K562 (cell line): ENCODE data around the gene LRRC25. TPM values are rescaled to one million over a fixed set of nuclear protein-coding genes. Genes with fewer than 3 reads are reported as not detected.

Experiments
- ATF2 ChIP-seq: sonication (generic); formaldehyde crosslinking; IDR thresholded peaks from 2 replicates; pipeline ENCODE4 v1.8.1; 2022; ENCODE audit warnings: missing genetic modification reagents
- BACH1 ChIP-seq: fragments of 200-800 bp; sonication (Bioruptor generic); IDR thresholded peaks from 2 replicates; pipeline ENCODE4 v1.6.1; 2016; ENCODE audit warnings: missing genetic modification characterization, missing compliant biosample characterization
- C11orf30 ChIP-seq: fragments of 450-650 bp; IDR thresholded peaks from 2 replicates; pipeline ENCODE4 v1.6.1; 2016; ENCODE audit warnings: low read depth, mild to moderate bottlenecking
- DIDO1 ChIP-seq: fragments of 450-650 bp; IDR thresholded peaks from 2 replicates; pipeline ENCODE4 v1.6.1; 2016; ENCODE audit warnings: low read depth, missing biosample characterization, missing genetic modification characterization
- EP300 ChIP-seq: IDR thresholded peaks from 2 replicates; pipeline ENCODE4 v1.6.1; 2012; ENCODE audit warnings: low read length, improper control_type of control experiment
- GTF2B ChIP-seq: IDR thresholded peaks from 2 replicates; pipeline ENCODE4 v1.6.1; 2011; ENCODE audit not compliant: insufficient read length; ENCODE audit errors: extremely low read depth
- GTF2E2 ChIP-seq: fragments of 200-800 bp; sonication (Bioruptor generic); IDR thresholded peaks from 2 replicates; pipeline ENCODE4 v1.6.1; 2016; ENCODE audit warnings: missing genetic modification characterization, missing compliant biosample characterization
- KHSRP ChIP-seq: fragments of 450-650 bp; IDR thresholded peaks from 2 replicates; pipeline ENCODE4 v1.6.1; 2017
- KLF6 ChIP-seq: fragments of 250-450 bp; sonication (Bioruptor Pico); IDR thresholded peaks from 2 replicates; pipeline ENCODE4 v1.4.0; 2020; ENCODE audit warnings: mild to moderate bottlenecking, moderate library complexity, borderline replicate concordance
- L3MBTL2 ChIP-seq: fragments of 450-650 bp; IDR thresholded peaks from 2 replicates; pipeline ENCODE4 v1.6.1; 2016; ENCODE audit warnings: mild to moderate bottlenecking, moderate library complexity
- LARP7 ChIP-seq: fragments of 450-650 bp; IDR thresholded peaks from 2 replicates; pipeline ENCODE4 v1.6.1; 2016
- MAZ ChIP-seq, 2 experiments: fragments of 450-650 bp in 1 of 2; sonication (generic) in 1 of 2; formaldehyde crosslinking; IDR thresholded peaks in 1 of 2; conservative IDR thresholded peaks in 1 of 2; 2 replicates each; pipeline versions ENCODE4 v1.4.0 to v1.5.0; 2020; ENCODE audit warnings: mild to moderate bottlenecking in 1 of 2, missing genetic modification reagents in 1 of 2
- NFXL1 ChIP-seq: fragments of 450-650 bp; formaldehyde crosslinking; IDR thresholded peaks from 2 replicates; pipeline ENCODE4 v1.4.0; 2021; ENCODE audit warnings: mild to moderate bottlenecking
- RBM22 ChIP-seq: fragments of 200-400 bp; formaldehyde crosslinking; IDR thresholded peaks from 2 replicates; pipeline ENCODE4 v1.6.1; 2018; ENCODE audit warnings: low read length, low read depth; ENCODE audit not compliant: poor library complexity, severe bottlenecking
- SUPT5H ChIP-seq: fragments of 450-650 bp; IDR thresholded peaks from 2 replicates; pipeline ENCODE4 v1.6.1; 2016
- ZKSCAN8 ChIP-seq: fragments of 200-800 bp; sonication (Bioruptor generic); IDR thresholded peaks from 2 replicates; pipeline ENCODE4 v1.6.1; 2016; ENCODE audit warnings: missing genetic modification characterization, missing compliant biosample characterization
- ZNF280A ChIP-seq: fragments of 450-650 bp; IDR thresholded peaks from 2 replicates; pipeline ENCODE4 v1.6.1; 2018; ENCODE audit warnings: mild to moderate bottlenecking, low read depth; ENCODE audit not compliant: partially characterized antibody
- ZNF512 ChIP-seq: IDR thresholded peaks from 2 replicates; pipeline ENCODE4 v1.6.1; 2016; ENCODE audit warnings: missing genetic modification characterization, missing compliant biosample characterization
- ZNF699 ChIP-seq: fragments of 250-450 bp; sonication (Bioruptor Pico); IDR thresholded peaks from 2 replicates; pipeline ENCODE4 v1.8.0; 2021; ENCODE audit warnings: mild to moderate bottlenecking, moderate library complexity; ENCODE audit not compliant: insufficient replicate concordance
- ZNF764 ChIP-seq: fragments of 250-450 bp; sonication (Bioruptor Pico); IDR thresholded peaks from 2 replicates; pipeline ENCODE4 v1.4.0; 2020; ENCODE audit warnings: low read depth, mild to moderate bottlenecking, moderate library complexity
- polyA plus RNA-seq, 8 experiments: library from polyadenylated mRNA; depleted of rRNA in 4 of 8; stranded (reverse) in 5 of 8; unstranded in 3 of 8; fragments of >200 nt; fragmentation: Nextera tagmentation in 2 of 8; fragmentation: Illumina TruSeq in 1 of 8; extraction: Ambion mirVana in 2 of 8; extraction: Trizol in 1 of 8; gene quantifications; 2 replicates each; pipeline versions ENCODE4 v1.2.1 to v1.2.3, GENCODE V29; 2011 to 2014; ENCODE audit warnings: inconsistent platforms in 1 of 8, missing spikeins in 1 of 8
- total RNA-seq, 7 experiments: library from RNA; depleted of rRNA in 6 of 7; stranded (reverse); fragments of >200 nt in 6 of 7; fragmentation: Illumina TruSeq in 2 of 7; extraction: Trizol in 2 of 7; gene quantifications; 2 replicates each; pipeline versions ENCODE4 v1.2.1 to v1.2.3, GENCODE V29; 2011 to 2021; ENCODE audit warnings: low replicate concordance in 1 of 7
- TF ChIP-seq, protein P1 (sequence below): fragments of 250-450 bp; sonication (Bioruptor Pico); IDR thresholded peaks from 2 replicates; pipeline ENCODE4 v1.5.0; 2021; ENCODE audit warnings: mild to moderate bottlenecking, moderate library complexity

The LRRC25 gene
- total and polyA plus RNA-seq, 9 of the 15 experiments (the other 6 are each of a cell fraction or from before 2014, with no cell fraction given) = 0.07 to 0.36 (median 0.10) TPM; not detected in 3

DNA sequence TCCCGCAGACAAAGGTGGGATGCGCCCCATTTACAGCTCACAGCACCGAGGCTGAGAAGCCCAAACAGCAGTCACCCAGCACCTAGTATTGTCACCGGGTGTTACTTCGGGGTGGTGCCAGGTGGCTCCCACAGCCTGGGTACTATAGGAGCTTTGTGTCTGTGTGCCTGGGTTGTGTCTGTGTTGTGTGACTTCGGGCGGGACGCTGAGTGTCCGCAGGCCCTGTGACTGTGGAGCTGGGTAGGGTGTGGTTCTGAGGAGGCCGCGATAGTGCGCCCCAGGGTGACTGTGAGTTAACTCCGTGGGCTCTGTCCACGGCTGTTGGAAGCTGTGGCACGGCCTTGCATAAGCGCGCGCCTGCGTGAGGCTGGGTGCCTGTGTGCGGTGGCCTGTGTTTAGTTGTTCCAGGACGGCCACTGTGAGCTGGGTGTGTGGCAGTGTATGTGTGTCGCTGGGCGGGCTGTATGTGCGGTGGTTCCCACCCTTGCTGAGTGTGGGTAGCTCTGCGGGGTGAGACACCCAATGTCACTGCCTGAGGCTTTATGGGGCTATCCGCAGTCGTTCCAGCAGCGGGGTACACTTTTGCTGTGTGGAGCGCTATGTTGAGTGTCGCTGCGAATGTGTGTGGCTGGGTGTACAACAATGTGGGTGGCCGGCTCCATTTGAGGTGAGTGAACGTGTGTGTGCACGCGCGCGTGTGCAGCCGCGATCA, 21.2 kb upstream of the LRRC25 start (continued):
- TF ChIP-seq ZNF512 (tag) = no peak
- TF ChIP-seq LARP7 = no peak
- no peak for TF ChIP-seq ZNF280A
- TF ChIP-seq C11orf30 = no peak
- TF ChIP-seq ZKSCAN8 (CRISPR knock-in tag) = no peak
- no peak for TF ChIP-seq KHSRP
- peak; percentile 42 for TF ChIP-seq SUPT5H
- TF ChIP-seq EP300 = no peak
- TF ChIP-seq, protein P1, sequence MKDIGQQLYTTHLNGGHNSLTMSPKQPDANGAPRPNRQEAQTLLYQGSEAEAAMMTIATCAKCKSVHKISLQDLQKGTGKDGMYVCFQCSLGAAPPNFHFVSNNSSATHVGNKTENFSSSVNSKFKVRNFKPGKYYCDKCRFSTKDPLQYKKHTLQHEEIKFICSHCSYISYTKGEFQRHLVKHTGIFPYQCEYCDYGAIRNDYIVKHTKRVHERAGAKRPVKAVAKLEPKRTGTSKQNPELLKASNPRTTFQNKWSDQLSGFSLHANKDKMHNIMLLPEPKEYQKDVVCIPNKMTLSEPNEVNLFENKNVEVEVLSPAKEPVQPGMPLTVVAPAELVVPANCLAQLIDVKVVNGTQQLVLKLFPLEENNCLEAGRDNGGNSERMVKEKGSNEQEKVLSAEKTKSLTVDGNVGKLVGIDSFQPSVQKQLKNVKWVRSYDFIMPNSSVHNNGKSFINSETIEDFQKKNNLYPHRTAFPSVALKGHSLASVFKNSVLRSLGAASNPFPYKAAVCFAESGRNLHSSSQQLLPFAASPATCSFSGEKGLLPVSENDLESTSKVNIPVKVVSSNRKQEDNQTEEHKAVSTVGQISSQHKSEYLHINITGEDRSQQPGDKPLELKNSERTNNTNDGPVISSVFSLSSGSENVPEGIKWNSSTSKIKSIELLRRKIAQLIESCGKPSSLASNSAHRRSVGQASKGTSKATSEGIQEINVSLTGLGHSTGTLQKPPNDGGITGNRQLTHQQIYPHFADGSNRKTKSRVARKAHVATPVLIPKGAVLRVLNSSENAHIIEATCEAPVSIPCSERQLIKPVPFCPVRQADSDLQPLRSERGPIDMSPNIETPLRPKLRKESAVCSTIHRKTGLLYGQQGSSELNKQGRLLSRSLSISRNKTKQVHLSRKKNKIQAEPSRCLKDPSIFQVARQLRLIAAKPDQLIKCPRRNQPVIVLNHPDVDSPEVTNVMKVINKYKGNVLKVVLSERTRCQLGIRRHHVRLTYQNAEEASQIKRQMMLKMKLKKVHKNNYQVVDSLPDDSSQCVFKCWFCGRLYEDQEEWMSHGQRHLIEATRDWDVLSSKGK (CRISPR knock-in tag) = no peak
- no peak for TF ChIP-seq RBM22
- no peak for TF ChIP-seq BACH1
- TF ChIP-seq KLF6 (CRISPR knock-in tag) = no peak
- no peak; the same call in 1 of the 2 replicates for TF ChIP-seq L3MBTL2
- no peak for TF ChIP-seq ZNF699 (CRISPR knock-in tag)
- no peak for TF ChIP-seq GTF2B
- no peak for TF ChIP-seq ZNF764 (CRISPR knock-in tag)
- TF ChIP-seq ATF2 (CRISPR knock-in tag) = no peak
- no peak for TF ChIP-seq NFXL1 (CRISPR knock-in tag)
- TF ChIP-seq GTF2E2 (tag) = no peak
- no peak for TF ChIP-seq MAZ (CRISPR knock-in tag; conservative IDR thresholded peaks at IDR 0.05 in 1 of 2, IDR thresholded peaks at IDR 0.05 in 1 of 2)
- no peak for TF ChIP-seq DIDO1
